Astrocyte (in vitro differentiated cells and primary cell): Measurements from ENCODE around the gene GALNT18. TPM values are rescaled to one million over a fixed set of nuclear protein-coding genes. Genes with fewer than 3 reads are reported as not detected.

ENCODE experiments used
- DNase-seq: peaks from one replicate; pipeline ENCODE4 v3.0.0-alpha.2; 2010; ENCODE audit warnings: low read depth
- FAIRE-seq: peaks from 2 replicates; lab custom pipeline; 2011; peaks lifted over from hg19 to GRCh38; lab: Jason Lieb, UNC
- H2AFZ ChIP-seq: 2 replicates; pipeline ENCODE4 v1.6.0; 2012; ENCODE audit warnings: low read depth, low read length, inconsistent platforms
- H3K27ac ChIP-seq: 2 replicates; pipeline ENCODE4 v1.5.1; 2011; ENCODE audit warnings: low read depth, low read length, inconsistent platforms
- H3K27me3 ChIP-seq: 2 replicates; pipeline ENCODE4 v1.6.0; 2011; ENCODE audit warnings: low read length, inconsistent platforms; ENCODE audit not compliant: insufficient read depth
- H3K36me3 ChIP-seq: 2 replicates; pipeline ENCODE4 v1.5.1; 2011; ENCODE audit warnings: low read length, inconsistent platforms; ENCODE audit not compliant: insufficient read depth
- H3K4me1 ChIP-seq: 2 replicates; pipeline ENCODE4 v1.5.1; 2011; ENCODE audit warnings: low read length, inconsistent platforms; ENCODE audit not compliant: insufficient read depth
- H3K4me2 ChIP-seq: 2 replicates; pipeline ENCODE4 v1.6.0; 2012; ENCODE audit warnings: low read length, inconsistent platforms
- H3K4me3 ChIP-seq: 2 replicates; pipeline ENCODE4 v1.5.1; 2011; ENCODE audit warnings: low read depth, mild to moderate bottlenecking, low read length, inconsistent platforms; ENCODE audit not compliant: insufficient read depth
- H3K79me2 ChIP-seq: 2 replicates; pipeline ENCODE4 v1.6.0; 2012; ENCODE audit warnings: mild to moderate bottlenecking, low read length, inconsistent platforms; ENCODE audit not compliant: insufficient read depth
- H3K9ac ChIP-seq: 2 replicates; pipeline ENCODE4 v1.6.0; 2012; ENCODE audit warnings: mild to moderate bottlenecking, low read length, inconsistent platforms
- H3K9me3 ChIP-seq: 2 replicates; pipeline ENCODE4 v1.5.1; 2012; ENCODE audit warnings: low read depth, mild to moderate bottlenecking, low read length, inconsistent platforms; ENCODE audit not compliant: insufficient read depth
- H4K20me1 ChIP-seq: 2 replicates; pipeline ENCODE4 v1.6.0; 2012; ENCODE audit warnings: low read length, inconsistent platforms; ENCODE audit not compliant: insufficient read depth
- H3K27ac Mint-ChIP-seq: one replicate; pipeline ENCODE4 v1.8.0; 2021; ENCODE audit warnings: mild to moderate bottlenecking, mixed read lengths; ENCODE audit not compliant: unreplicated experiment
- H3K27me3 Mint-ChIP-seq: one replicate; pipeline ENCODE4 v1.8.0; 2021; ENCODE audit warnings: low read depth, mixed read lengths; ENCODE audit not compliant: unreplicated experiment
- H3K36me3 Mint-ChIP-seq: one replicate; pipeline ENCODE4 v1.8.0; 2021; ENCODE audit warnings: low read depth, mixed read lengths; ENCODE audit not compliant: unreplicated experiment
- H3K4me1 Mint-ChIP-seq: one replicate; pipeline ENCODE4 v1.8.0; 2021; ENCODE audit warnings: low read depth, mixed read lengths; ENCODE audit not compliant: unreplicated experiment
- H3K4me3 Mint-ChIP-seq: one replicate; pipeline ENCODE4 v1.8.0; 2021; ENCODE audit warnings: mild to moderate bottlenecking, moderate library complexity, mixed read lengths; ENCODE audit not compliant: unreplicated experiment
- H3K9me3 Mint-ChIP-seq: one replicate; pipeline ENCODE4 v1.8.0; 2021; ENCODE audit warnings: mild to moderate bottlenecking, mixed read lengths; ENCODE audit not compliant: unreplicated experiment
- EZH2 ChIP-seq: IDR thresholded peaks from 2 replicates; pipeline ENCODE4 v1.6.1; 2012; ENCODE audit warnings: mild to moderate bottlenecking, low read length, inconsistent platforms; ENCODE audit not compliant: insufficient read depth
- total RNA-seq: library from RNA; stranded (reverse); gene quantifications from 2 replicates; pipeline ENCODE4 v1.2.1, GENCODE V29; 2021
- TF ChIP-seq, protein P1 (sequence below): IDR thresholded peaks from 2 replicates; pipeline ENCODE4 v1.5.1; 2011; ENCODE audit warnings: low read depth, mild to moderate bottlenecking, inconsistent platforms, low read length, moderate library complexity; ENCODE audit not compliant: insufficient read depth

GALNT18 gene
- total RNA-seq, 1 donor from 2014 or later, result 6.5 TPM

DNA sequence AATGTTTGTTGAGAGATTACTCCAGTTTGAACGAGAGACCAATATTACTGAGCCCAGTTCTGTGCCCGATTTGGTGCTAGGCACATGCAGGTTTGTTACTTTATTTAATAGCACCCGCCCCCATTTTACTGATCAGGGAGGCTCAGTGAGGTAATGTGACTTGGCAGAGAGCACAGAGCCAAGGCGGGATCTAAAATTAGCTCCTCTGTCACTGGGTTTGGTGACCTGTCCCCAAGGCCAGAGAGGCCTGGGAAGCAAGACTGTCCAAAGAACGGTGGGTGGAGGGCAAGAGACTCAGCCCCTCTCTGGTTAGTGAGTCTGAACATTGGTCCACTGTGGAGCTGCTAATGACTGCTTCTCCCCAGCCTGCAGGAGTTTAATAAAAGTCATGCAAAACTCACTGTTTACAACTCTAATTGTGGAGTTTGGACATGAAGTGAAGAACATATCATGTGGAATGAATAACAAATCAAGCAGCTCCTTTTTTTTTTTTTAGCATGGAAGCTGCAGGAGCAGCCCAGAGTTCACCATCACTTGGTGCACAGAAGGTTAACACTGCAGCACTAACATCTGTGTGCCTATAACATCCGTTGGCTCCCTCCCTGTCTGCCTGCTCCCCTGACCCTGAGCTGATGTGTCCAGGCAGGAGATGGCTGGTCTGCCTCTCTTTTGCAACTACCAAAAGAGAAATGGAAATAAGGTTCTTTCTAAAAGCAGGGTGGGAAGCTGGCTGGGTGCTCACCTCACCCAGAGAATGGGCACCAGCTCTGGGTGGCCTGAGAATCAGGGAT lies 307.7 kb downstream of the GALNT18 start:
- H4K20me1 ChIP-seq, result no peaks in the 10 kb centered on the region
- H3K4me2 ChIP-seq, result no peak overlapping the region
- H3K4me3 Mint-ChIP-seq, result no peak overlapping the region
- H3K79me2 ChIP-seq, result no peaks in the 10 kb centered on the region
- no peaks in the 10 kb centered on the region for H3K4me1 ChIP-seq
- H3K27me3 Mint-ChIP-seq, result peaks cover 7% of the 10 kb centered on the region
- peaks cover 25% of the 10 kb centered on the region for H3K4me1 Mint-ChIP-seq
- no peak overlapping the region for H3K27ac Mint-ChIP-seq
- peaks cover 2% of the 10 kb centered on the region for H3K36me3 Mint-ChIP-seq
- FAIRE-seq (no peak), DNase-seq (no peak)
- no peaks in the 10 kb centered on the region for H3K36me3 ChIP-seq
- H3K9me3 ChIP-seq, result no peaks in the 10 kb centered on the region
- H3K27me3 ChIP-seq, result no peaks in the 10 kb centered on the region
- TF ChIP-seq EZH2, result no peak
- TF ChIP-seq, protein P1, sequence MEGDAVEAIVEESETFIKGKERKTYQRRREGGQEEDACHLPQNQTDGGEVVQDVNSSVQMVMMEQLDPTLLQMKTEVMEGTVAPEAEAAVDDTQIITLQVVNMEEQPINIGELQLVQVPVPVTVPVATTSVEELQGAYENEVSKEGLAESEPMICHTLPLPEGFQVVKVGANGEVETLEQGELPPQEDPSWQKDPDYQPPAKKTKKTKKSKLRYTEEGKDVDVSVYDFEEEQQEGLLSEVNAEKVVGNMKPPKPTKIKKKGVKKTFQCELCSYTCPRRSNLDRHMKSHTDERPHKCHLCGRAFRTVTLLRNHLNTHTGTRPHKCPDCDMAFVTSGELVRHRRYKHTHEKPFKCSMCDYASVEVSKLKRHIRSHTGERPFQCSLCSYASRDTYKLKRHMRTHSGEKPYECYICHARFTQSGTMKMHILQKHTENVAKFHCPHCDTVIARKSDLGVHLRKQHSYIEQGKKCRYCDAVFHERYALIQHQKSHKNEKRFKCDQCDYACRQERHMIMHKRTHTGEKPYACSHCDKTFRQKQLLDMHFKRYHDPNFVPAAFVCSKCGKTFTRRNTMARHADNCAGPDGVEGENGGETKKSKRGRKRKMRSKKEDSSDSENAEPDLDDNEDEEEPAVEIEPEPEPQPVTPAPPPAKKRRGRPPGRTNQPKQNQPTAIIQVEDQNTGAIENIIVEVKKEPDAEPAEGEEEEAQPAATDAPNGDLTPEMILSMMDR, result no peak
- H3K4me3 ChIP-seq, result no peak overlapping the region
- H3K9ac ChIP-seq, result no peak overlapping the region
- no peak overlapping the region for H2AFZ ChIP-seq
- no peaks in the 10 kb centered on the region for H3K9me3 Mint-ChIP-seq
- H3K27ac ChIP-seq, result no peak overlapping the region

GRCh38 chr11:11313426-11313825 lies 308.4 kb downstream of the GALNT18 start:
- FAIRE-seq, result no peak
- Histone ChIP-seq H3K9ac (no peak overlapping the region), H3K27ac (no peak overlapping the region), H2AFZ (no peak overlapping the region), H3K27me3 (no peaks in the 10 kb centered on the region), H3K4me3 (no peak overlapping the region), H4K20me1 (no peaks in the 10 kb centered on the region), H3K9me3 (no peaks in the 10 kb centered on the region), H3K4me1 (no peaks in the 10 kb centered on the region), H3K36me3 (no peaks in the 10 kb centered on the region), H3K79me2 (no peaks in the 10 kb centered on the region), H3K4me2 (no peak overlapping the region)
- Mint-ChIP-seq H3K27me3 (peaks cover 8% of the 10 kb centered on the region), H3K4me3 (no peak overlapping the region), H3K27ac (no peak overlapping the region), H3K36me3 (no peaks in the 10 kb centered on the region), H3K4me1 (peaks cover 25% of the 10 kb centered on the region), H3K9me3 (no peaks in the 10 kb centered on the region)
- DNase-seq, result peak; percentile 20
- TF ChIP-seq EZH2, result no peak
- TF ChIP-seq, protein P1, result no peak

GRCh38 chr11:11312738-11313137 lies 309.1 kb downstream of the GALNT18 start:
- peaks cover 23% of the 10 kb centered on the region for H3K4me1 Mint-ChIP-seq
- no peak for FAIRE-seq

More at GRCh38 chr11:11312738-11313137, 309.1 kb downstream of the GALNT18 start:
- no peak overlapping the region for H3K27ac ChIP-seq
- H3K4me1 ChIP-seq, result no peaks in the 10 kb centered on the region
- no peak overlapping the region for H3K4me2 ChIP-seq
- no peak overlapping the region for H3K9ac ChIP-seq
- no peaks in the 10 kb centered on the region for H3K79me2 ChIP-seq
- no peaks in the 10 kb centered on the region for H3K9me3 ChIP-seq
- no peaks in the 10 kb centered on the region for H3K36me3 Mint-ChIP-seq
- TF ChIP-seq EZH2, result no peak
- TF ChIP-seq, protein P1, result no peak
- H3K27me3 Mint-ChIP-seq, result peaks cover 10% of the 10 kb centered on the region
- H3K9me3 Mint-ChIP-seq, result no peaks in the 10 kb centered on the region
- no peak overlapping the region for H3K4me3 Mint-ChIP-seq
- no peaks in the 10 kb centered on the region for H3K36me3 ChIP-seq
- H3K27ac Mint-ChIP-seq, result no peak overlapping the region
- H3K4me3 ChIP-seq, result no peak overlapping the region
- no peaks in the 10 kb centered on the region for H4K20me1 ChIP-seq
- no peak overlapping the region for H2AFZ ChIP-seq
- no peaks in the 10 kb centered on the region for H3K27me3 ChIP-seq
- DNase-seq, result no peak
